D721Med (cell line): Measurements from ENCODE around the gene SAE1.

ENCODE experiments used
- DNase-seq: peaks from one replicate; pipeline ENCODE4 v3.0.0; 2011; ENCODE audit warnings: low spot score; ENCODE audit not compliant: insufficient read length
- FAIRE-seq: peaks from 2 replicates; lab custom pipeline; 2011; peaks lifted over from hg19 to GRCh38; lab: Jason Lieb, UNC
- TF ChIP-seq, protein P1 (sequence below): IDR thresholded peaks from 2 replicates; pipeline ENCODE4 v1.5.1; 2012; ENCODE audit warnings: mild to moderate bottlenecking, control low read depth; ENCODE audit not compliant: insufficient read depth; ENCODE audit errors: missing control alignments

The SAE1 gene

DNA sequence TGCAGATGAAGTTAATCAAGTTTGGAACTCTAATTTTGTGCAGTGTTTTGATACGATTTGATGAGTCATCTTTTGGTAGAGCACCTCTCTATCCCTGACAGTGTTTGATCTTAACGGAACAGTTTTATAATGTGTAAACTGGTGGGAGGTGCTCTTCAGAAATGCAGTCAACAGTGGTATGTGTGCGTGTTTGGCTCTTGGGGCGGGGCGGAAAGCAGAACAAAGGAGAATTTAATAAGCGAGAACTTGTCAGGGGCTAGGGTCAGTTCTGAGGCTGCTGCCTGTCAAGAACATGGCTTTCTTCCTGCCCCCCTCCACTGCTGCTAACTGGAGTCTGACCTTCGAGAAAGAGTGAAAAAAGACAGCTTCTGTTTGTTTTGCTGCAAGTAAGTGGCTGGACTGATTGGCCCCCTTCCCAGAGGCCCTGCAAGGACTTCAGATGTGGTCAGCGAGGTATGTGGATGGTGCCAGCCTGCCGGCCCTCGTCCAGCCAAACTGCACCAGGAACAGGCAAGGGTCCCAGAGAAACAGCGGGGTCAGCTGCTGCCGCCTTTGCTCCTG lies 59.6 kb downstream of the SAE1 start:
- FAIRE-seq, result no peak
- no peak for DNase-seq
- TF ChIP-seq, protein P1, sequence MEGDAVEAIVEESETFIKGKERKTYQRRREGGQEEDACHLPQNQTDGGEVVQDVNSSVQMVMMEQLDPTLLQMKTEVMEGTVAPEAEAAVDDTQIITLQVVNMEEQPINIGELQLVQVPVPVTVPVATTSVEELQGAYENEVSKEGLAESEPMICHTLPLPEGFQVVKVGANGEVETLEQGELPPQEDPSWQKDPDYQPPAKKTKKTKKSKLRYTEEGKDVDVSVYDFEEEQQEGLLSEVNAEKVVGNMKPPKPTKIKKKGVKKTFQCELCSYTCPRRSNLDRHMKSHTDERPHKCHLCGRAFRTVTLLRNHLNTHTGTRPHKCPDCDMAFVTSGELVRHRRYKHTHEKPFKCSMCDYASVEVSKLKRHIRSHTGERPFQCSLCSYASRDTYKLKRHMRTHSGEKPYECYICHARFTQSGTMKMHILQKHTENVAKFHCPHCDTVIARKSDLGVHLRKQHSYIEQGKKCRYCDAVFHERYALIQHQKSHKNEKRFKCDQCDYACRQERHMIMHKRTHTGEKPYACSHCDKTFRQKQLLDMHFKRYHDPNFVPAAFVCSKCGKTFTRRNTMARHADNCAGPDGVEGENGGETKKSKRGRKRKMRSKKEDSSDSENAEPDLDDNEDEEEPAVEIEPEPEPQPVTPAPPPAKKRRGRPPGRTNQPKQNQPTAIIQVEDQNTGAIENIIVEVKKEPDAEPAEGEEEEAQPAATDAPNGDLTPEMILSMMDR, result no peak

DNA sequence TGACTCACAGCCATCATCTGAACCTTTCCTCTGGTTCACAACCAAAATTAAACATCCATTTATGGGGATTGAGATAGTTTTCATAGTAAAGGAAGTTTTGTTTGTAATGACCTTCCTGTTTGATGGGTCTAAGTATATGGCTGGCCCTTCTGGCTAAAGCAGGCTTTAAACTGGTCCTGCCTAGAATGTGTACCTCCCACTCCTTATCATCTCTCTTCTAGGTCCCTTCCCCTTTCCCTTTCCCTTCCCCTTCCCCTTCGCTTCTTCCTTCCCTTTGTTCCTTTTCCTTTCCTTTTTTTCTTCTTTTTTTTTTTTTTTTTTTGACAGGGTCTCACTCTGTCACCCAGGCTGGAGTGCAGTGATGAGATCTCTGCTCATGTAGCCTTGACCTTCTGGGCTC lies 64.8 kb downstream of the SAE1 start:
- FAIRE-seq (no peak), DNase-seq (no peak)
- TF ChIP-seq, protein P1, result no peak

DNA sequence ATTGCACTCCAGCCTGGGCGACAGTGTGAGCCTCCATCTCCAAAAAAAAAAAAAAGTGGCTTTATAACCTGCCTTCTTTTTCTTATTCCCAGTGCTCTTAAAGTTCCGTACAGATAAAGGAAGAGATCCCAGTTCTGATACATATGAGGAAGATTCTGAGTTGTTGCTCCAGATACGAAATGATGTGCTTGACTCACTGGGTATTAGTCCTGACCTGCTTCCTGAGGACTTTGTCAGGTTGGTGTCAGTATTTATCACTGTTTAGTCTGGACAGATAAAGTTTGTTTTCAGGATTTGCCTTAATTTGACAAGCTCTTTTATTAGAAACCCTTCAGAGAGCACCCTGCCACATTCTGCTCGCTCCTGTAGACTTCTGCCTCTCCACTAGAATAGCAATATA lies 66.5 kb downstream of the SAE1 start:
- FAIRE-seq (no peak), DNase-seq (no peak)
- TF ChIP-seq, protein P1, result no peak

DNA sequence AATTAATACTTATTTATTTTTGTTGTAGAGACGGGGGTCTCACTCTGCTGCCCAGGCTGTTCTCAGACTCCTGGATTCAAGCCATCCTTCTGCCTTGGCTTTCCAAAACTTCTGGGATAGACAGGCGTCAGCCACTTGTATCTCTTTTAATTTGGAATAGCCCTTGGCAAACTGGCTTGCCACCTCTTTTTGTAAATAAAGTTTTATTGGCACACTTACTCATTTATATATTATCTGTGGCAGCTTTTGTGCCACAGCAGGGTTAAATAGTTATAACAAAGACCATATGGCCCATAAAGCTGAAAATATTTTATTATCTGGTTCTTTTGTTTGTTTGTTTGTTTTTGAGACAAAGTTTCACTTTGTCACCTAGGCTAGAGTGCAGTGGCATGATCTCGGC lies 69.9 kb downstream of the SAE1 start:
- no peak for DNase-seq
- TF ChIP-seq, protein P1, result no peak
- no peak for FAIRE-seq

DNA sequence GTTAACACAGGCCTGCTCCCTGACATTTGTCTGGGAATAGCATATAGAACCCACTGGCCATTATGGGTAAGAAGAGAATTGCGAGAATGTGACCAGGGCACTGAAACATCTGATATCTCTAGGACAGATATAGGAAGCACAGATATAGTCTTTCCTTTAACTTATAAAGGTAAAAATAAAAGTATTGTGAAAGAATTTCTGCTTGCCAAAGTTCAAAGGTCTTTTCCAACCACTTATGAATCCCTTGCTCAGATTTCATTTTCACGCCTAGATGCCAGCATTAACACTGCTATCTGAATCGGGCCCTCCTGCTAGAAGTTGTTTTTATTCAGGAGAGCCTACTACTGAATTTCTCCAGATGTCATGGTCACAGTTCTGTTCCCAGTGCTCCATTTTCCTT lies 72.6 kb downstream of the SAE1 start:
- TF ChIP-seq, protein P1, result no peak
- DNase-seq, result no peak
- FAIRE-seq, result no peak

DNA sequence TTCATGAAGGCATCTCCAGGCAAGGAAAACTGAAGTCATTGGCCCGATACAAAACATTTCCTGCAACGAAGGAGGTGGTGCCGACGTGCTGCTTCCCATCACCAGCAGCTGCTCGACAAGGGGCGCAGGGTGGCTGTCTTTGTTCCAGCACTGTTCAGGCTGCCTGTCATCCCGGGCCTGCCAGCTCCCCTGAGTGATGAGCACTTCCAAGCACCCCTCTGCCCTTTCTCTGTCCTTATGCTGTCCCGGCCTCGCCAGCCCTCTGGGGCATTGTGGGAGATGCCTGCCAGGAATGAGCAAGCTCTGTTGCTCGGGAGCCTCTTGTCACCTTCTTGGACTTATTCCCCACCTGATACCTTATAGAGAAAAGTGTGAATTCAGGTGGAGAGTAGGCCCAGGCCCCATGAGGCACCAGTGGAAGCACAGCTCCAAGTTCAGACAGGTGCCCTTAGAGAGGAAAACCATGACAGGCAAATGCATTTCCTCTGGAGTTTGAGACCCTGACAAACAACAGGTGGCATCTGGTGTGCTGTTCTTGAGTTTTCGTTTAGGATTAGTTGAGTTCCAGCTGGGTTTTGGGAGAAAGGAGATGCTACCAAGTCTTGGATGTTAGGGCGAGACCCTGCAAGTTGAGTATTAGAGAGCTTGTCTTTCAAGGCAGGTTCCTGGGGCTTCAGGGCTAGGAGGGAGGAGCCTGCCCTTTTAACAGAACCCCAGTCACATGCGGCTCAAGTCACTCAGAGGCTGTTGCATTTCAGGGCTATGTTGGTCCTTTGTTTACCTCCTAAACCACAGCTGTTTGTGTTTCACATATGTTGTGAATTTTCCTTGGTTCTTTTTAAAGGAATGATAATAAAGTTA lies 78.9 kb downstream of the SAE1 start:
- DNase-seq (no peak), FAIRE-seq (no peak)
- TF ChIP-seq, protein P1, result no peak

DNA sequence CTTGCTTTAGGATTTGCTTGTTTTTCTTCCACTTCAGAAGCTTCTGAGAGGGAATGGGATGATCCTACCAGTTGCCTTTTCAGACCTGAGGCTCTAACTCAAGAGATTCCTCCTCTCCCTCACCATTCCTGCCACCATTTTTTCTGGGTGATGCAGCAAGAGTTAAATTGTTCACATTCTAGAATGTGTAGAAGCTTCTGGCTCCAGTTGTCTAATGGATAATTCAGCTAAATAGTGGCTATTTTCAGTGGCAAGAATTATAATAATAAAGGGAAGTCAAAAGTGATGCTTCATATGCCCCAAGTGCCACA lies 79.5 kb downstream of the SAE1 start:
- DNase-seq, result no peak
- no peak for FAIRE-seq
- TF ChIP-seq, protein P1, result no peak
